B cell (primary cell): ENCODE data around the gene PAQR4.

Experiments used
- CTCF ChIP-seq: fragments of 200-600 bp; IDR thresholded peaks from one replicate; pipeline ENCODE4 v1.8.0; 2022; ENCODE audit warnings: antibody characterized with exemption, mild to moderate bottlenecking
- EZH2 ChIP-seq: IDR thresholded peaks from 2 replicates; pipeline ENCODE4 v1.6.1; 2012; ENCODE audit warnings: borderline replicate concordance, low read depth, mild to moderate bottlenecking, moderate library complexity, low read length; ENCODE audit not compliant: insufficient read depth, poor library complexity, severe bottlenecking

DNA sequence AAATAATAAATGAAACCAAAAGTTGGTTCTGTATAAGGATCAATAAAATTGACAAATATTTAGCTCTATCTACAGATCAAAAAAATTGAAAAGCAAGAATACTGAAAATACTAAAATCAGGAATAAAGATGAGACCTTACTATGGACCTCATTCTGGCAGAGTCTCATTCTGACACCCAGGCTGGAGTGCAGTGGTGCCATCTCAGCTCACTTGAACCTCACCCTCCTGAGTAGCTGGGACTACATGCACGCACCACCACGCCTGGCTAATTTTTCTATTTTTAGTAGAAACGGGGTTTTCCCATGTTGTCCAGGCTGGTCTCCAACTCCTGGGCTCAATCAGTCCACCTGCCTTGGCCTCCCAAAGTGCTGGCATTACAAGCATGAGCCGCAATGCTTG lies 27.1 kb upstream of the PAQR4 start:
- TF ChIP-seq EZH2 (no peak), CTCF (no peak)
